COR-L47 (cell line): ENCODE measurements around the gene FAM53A.
A peak's percentile ranks its signal among the peaks of the same experiment; 100 is the strongest.

ENCODE experiments used
- DNase-seq: peaks from one replicate; lab custom pipeline; 2025; lab: John Stamatoyannopoulos, UW

Gene FAM53A

GRCh38 chr4:1683736-1684505, at the start of gene FAM53A:
TSS of gene FAM53A (minus strand) at chr4:1684313. CDS start at chr4:1668741, 15,572 bp downstream.
- DNase-seq: peak; percentile 76

GRCh38 chr4:1732911-1733310, 48.8 kb upstream of the FAM53A start:
- no peak for DNase-seq

- no peak for DNase-seq
Measured at GRCh38 chr4:1731180-1731579, 47.1 kb upstream of the FAM53A start.

GRCh38 chr4:1730532-1731135, 46.5 kb upstream of the FAM53A start:
- no peak for DNase-seq

- DNase-seq: no peak
Measured at GRCh38 chr4:1728061-1728980, 44.2 kb upstream of the FAM53A start.

- DNase-seq: no peak
Measured at GRCh38 chr4:1727117-1728031, 43.3 kb upstream of the FAM53A start.

- peak; percentile 64 for DNase-seq
Measured at GRCh38 chr4:1726146-1726934, 42.2 kb upstream of the FAM53A start.

GRCh38 chr4:1725521-1725920, 41.4 kb upstream of the FAM53A start:
- DNase-seq: no peak

GRCh38 chr4:1723131-1723801, 39.2 kb upstream of the FAM53A start:
- no peak for DNase-seq

GRCh38 chr4:1722551-1723118, 38.5 kb upstream of the FAM53A start:
- DNase-seq: no peak

GRCh38 chr4:1721666-1722550, 37.8 kb upstream of the FAM53A start:
- no peak for DNase-seq

GRCh38 chr4:1721003-1721665, 37.0 kb upstream of the FAM53A start, which contains the start of the genes TACC3 and TMEM129:
TSS of gene TACC3 (plus strand) at chr4:1721521. CDS start at chr4:1723422, 1,901 bp downstream.
TSS of gene TMEM129 (minus strand) at chr4:1721323. CDS start at chr4:1720837, 486 bp downstream.
- peak; percentile 98 for DNase-seq

GRCh38 chr4:1720163-1720983, 36.3 kb upstream of the FAM53A start:
- DNase-seq: no peak

GRCh38 chr4:1718095-1718850, 34.2 kb upstream of the FAM53A start:
- peak; percentile 78 for DNase-seq

GRCh38 chr4:1717129-1718094, 33.3 kb upstream of the FAM53A start:
- DNase-seq: peak; percentile 87
